ENCODE data around the gene PDE6G. TPM values are rescaled to one million over a fixed set of nuclear protein-coding genes. Genes with fewer than 3 reads are reported as not detected.

Gene PDE6G
- total RNA-seq, 1 experiment from 2014 or later, result 0.35 TPM

DNA sequence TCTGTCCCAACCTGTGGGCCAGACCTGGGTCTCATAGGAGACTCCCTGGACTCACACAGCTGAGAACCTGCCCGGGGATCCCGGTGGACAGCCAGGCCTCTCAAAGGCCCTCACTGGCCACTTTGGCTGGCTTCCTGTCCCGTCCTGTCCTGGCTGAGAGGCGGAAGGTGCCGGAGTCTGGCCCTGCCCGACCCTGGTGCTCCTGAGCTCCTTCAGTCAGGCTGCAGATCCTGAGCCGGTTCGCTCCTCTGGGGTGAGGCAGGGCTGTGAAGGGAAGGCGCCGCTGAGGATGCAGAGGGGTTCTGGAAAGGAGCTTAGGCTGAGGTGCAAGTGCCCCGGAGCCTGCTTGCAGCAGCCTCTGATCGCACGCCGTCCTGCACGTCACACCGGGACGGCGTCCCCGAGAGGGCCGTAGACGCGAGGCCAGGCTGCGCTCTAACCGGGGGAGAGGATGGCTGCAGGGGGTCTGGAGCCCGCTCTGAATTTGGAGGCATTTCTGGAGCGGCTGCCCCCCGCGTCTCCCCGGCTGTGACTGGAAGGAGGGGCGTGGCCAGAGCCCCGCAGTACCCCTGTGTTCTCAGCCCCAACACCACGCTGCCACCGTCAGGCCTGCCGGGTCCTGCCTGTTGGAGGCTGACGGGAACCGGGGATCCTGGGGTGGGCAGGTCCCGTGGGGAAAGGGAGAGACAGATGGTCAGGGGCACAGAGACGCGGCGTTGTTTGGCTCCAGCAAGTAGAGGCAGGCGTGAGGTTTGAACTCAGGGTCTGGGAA lies 31.6 kb upstream of the PDE6G start:
- no peak for DNase-seq (ENCODE audit: low read depth)

DNA sequence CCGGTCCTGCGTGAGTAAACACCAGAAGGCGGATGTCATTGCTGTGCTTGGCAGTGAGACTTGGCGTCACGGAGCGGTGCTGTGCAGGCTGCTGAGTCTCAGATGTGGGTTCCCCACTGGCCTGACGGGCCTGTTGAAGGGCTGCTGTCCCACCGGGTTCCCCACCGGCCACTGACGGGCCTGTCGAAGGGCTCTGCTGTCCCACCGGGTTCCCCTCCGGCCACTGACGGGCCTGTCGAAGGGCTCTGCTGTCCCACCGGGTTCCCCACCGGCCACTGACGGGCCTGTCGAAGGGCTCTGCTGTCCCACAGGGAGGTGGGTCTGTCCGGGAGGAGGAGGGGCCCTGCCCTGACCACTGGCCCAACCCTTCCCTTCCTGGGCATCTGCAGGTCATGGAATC lies 30.3 kb upstream of the PDE6G start:
- DNase-seq (ENCODE audit: low read depth), result no peak

DNA sequence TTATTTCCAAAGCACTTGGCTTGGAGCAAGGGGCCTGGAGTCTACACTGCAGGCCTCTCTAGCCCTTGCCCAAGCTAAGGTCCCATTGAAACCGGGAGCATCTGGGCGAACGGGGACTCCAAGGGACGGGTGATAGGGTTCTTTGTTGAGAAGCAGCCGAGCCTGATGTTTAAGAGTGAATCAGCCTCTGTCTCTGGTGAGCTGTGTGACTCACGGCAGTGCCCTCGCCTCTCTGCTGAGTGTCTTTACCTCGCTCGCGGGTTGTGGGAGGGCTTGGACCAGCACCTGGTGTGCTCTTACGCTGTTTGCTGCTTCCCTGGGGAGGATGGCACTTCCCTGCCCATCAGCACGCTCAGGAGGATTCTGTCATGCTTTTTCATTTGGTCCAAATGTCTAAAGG lies 28.8 kb upstream of the PDE6G start:
- peak; percentile 84 for DNase-seq (ENCODE audit: low read depth)

DNA sequence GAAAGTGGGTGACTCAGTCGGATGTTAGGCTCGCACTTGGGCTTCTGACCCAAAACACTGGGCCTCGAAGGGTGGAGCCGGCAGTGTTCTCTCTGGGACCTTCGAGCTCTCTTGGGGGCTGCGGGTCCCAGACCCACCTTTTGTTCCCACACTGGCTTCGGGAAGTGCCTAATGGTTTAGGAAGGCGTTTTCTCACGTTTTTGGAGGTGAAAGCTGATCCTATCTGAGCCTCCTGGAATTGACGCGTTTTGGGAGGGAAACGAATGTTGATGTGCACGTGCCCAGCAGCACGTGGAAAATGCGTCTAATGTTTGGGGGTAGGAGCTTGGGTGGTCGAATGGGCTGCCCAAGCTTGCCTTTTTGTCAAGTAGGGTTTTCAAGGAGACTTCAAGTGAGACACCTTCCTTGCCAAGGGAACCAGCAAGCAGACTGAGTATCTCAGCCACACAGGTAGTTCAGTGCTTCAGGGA lies 28.1 kb upstream of the PDE6G start:
- DNase-seq (ENCODE audit: low read depth), result peak; percentile 77

DNA sequence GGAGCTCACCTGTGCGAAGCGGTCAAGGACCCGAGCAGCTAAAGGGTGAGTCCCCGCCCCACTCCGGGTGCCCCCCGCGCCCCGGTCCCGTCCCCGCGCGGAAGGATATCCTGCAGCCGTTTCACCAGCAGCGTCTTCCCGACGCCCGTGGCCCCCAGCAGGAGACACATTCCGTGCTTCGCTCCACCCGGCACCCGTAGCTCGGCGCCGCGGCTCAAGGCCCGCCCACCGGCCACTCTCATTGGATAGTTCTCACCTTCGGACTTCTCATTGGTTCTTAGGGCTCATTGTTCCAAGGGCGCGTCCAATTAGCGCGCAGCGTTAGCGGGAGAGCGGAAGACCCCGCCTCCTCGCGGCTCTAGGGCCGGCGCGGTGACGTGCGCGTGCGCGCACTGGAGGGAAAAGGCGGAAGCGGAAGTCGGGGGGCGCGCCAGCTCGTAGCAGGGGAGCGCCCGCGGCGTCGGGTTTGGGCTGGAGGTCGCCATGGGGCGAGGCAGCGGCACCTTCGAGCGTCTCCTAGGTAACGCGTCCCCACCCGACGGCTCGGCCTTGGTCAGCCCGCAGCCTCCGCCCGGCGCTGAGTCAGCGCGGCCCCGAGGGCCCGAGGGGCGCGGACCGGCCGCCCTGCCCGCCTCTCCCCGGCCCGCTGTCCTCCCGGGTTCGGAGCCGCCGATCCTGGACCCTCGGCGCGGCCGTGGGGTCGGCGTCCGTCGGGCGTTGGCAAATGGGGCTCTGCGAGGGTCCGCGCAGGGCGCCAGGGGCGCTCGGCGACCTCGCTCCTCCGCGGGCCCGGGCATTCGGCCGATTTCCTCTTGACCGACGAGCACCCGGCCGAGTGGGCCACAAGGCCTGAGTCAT lies 27.5 kb upstream of the PDE6G start, which contains the start of the genes ARL16 and HGS:
TSS of gene ARL16 (minus strand) at position 214 of the 858 bp plus-strand sequence. CDS start at position 170, 44 bp downstream.
TSS of gene HGS (plus strand) at position 428 of the 858 bp plus-strand sequence. CDS start at position 484, 56 bp downstream.
- DNase-seq (ENCODE audit: low read depth), result peak; percentile 99

DNA sequence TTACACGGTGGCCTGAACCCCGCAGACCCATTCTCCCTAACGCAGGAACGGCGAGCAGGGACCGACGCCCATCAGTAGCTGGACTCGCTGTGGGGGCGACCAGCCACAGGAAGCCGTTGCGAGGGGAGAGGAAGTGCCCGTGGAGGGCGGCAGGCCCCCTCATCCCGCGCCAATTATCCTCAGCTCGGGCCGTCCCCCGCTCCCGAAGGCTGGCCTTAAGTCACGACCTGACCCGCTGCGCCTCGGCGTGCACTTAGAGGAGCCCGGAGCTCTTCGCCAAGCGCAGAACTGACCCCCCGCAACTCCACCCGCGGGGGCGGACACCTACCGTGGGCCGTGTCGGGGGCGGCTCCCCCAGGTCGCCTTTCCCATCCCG lies 26.9 kb upstream of the PDE6G start:
- no peak for DNase-seq (ENCODE audit: low read depth)

DNA sequence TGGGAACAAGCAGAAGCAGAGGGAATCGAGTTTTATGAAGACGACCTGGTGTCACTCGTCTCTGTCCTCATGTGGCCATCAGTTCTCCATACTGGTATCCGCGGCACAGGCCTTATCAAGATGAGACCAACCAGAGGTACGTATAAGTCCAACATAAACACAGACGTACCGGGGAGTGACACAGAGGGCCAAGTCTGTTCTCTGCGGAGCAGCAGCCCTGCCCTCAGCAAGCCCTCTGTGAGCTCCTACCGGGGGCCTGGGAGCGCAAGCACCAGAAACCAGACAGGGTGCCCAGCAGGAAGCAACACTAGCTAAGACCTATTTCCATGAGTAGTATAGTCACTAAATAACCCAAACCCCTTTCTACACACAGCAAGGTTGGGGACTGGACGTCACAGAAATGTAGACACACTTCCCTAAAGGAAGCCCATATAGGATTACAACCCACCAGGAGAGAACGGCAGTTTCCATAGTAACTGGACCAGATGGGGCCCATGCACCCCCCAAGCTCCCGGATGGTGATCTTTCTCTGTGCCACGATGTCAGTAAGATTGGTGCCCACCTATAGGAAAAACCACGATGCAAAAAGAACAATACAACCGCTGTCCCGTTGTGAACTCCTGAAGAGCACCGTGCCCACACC lies 26.3 kb upstream of the PDE6G start:
- no peak for DNase-seq (ENCODE audit: low read depth)

DNA sequence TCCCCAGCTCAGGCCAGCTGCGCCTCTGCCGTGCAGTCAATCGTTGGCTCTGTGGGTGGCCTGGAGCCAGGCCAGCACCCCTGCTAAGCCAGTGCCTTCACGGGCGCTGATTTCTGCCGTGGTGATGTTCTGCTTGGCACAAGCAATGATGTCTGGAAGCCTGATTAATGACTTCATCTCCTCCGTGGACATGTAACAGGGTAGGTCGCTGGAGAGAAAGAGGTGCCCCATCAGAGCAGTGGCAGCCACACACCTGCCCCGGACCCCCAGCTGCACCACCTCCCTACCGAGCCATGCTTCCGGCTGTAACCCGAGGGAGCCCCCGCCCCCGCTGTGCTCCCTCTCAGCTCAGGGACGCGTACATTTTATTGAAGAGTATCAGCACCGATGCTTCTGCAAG lies 25.3 kb upstream of the PDE6G start:
- no peak for DNase-seq (ENCODE audit: low read depth)

DNA sequence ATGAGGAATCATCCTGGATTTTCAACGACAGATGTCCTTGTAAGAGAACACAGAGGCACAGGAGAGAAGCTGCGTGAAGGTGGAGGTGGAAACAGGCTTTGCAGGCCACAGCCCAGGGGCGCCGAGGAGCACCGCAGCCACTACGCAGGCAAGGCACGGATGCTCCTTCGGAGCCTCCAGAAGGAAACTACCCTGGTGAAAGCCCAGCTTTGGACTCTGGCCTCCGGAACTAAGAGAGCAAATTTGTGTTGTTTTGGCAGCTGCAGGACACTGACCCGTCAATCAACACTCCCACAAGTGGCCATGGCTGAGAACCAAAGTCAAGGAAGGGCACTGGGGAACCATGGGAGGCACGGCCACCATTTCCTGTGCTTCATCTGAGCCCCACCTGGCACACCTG lies 23.8 kb upstream of the PDE6G start:
- no peak for DNase-seq (ENCODE audit: low read depth)

DNA sequence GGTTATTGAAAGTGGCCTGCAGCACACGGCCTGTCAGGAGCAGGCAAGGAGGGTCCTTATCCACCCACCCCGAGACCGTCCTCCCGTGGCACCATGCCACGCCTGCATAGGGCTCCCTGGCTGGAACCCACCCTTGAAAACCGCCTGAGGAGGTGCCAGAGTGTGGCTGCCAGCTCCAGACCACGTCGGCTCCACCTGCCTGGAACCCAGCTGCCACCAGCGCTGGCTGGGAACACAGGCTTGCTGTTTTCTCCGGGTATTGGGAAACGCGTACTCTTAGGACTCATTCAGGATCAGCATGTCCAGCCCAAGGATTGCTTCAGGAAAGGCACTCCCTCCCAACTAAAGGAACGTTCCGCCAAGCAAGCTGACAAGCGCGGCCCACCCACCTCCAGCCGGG lies 20.6 kb upstream of the PDE6G start:
- no peak for DNase-seq (ENCODE audit: low read depth)

DNA sequence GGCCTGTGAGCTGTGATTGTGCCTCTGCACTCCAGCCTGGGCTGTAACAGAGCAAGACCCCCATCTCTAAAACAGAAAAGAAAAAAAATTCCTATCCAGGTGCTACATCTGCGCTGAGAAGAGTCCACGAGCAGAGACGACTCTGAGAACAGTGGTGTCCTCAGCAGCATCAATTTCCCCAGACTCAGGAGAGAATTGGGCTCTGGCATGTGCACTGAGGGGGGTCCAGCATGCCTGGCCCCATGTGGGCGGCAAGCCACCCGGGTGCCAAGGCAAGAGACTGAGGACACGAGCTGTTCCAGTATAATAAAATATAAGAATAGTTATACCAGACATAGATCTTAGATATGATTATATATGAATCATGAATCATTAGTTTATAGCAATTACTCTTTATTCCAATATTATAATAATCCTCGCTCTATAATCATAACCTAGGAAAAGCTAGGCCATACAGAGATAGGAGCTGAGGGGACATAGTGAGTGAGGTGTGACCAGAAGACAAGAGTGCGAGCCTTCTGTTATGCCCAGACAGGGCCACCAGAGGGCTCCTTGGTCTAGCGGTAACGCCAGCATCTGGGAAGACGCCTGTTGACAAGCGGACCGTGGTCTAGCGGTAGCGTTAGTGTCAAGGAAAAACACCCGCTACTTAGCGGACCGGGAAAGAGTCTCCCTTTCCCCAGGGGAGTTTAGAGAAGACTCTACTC lies 19.3 kb upstream of the PDE6G start:
- peak; percentile 53 for DNase-seq (ENCODE audit: low read depth)

DNA sequence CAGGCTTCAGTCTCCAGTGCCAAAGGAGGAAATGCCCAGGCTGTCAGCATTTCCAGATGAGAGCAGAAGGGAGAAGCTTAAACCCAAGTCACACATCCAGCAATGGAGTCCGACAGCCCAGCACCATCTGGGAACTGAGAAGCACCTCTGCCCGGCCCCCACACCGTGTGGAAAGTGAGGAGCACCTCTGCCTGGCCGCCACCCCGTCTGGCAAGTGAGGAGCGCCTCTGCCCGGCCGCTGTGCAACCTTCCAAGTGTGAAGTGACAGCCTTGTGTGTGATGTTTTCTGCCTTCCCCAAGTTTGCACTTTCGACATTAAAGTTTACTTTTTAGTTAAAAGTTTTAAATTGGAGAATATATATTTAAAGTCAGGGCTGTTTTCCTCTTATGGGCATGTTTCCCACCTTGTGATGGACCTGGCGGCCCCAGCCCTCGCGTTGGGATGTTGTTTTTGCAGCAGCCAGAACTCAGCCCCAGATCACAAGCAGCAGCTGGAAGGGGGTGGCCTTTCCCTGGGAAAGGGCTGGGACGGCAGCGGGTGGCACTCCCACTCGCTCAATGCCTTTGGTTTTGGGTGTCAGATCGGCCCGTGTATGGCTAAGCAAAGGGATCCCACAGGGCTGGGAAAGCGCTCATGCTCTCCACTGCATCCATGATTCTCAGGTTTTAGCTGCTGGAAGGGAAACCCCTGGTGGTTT lies 17.4 kb upstream of the PDE6G start:
- no peak for DNase-seq (ENCODE audit: low read depth)

DNA sequence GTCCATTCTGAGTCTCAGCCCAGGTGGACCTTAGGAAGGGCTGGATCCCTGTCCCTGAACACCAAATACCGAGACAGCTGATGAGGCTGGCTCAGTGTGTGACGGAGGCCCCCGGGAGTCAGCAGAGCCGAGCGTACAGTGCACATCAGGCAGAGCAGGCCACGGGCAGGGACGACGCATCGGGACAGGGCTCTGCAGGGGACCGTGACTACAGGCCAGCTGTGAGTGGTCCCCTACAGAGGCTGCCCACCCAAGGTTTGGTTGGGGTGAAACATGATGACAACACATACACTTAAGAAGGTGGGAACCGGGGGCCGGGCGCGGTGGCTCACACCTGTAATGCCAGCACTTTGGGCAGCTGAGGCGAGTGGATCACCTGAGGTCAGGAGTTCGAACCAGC lies 16.6 kb upstream of the PDE6G start:
- no peak for DNase-seq (ENCODE audit: low read depth)

DNA sequence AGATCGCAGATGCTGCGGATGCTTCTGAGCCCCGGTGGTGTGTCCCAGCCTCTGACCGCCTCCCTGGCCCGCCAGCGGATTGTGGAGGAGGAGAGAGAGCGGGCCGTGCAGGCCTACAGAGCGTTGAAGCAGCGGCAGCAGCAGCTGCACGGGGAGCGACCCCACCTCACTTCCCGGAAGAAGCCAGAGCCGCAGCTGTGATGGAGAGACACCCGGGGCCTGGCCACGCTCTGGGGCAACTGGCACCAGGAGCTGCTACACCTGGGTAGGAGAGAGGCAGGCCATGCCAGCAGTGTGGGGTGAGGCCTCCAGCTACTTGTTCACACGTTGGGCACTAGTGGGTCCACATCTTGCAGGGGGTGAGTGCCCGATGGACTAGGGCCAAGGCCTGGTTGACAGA lies 16.2 kb upstream of the PDE6G start:
- no peak for DNase-seq (ENCODE audit: low read depth)

DNA sequence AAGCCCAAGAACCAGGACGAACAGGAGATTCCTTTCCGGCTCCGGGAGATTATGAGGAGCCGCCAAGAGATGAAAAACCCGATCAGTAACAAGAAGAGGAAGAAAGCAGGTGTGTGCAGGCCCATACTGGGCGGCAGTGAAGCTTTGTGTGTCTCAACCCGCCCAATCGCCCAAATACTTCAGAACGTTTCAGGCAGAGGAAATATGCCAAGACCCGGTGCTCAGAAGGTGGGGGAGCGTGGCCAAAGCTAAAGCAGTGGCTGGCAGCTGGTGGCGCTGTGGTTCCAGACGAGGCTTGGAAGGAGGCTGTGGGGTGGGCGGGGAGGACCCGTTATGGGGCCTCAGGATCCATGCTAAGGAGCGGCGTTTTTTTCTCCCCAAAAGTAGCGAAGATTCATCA lies 11.4 kb upstream of the PDE6G start:
- DNase-seq (ENCODE audit: low read depth), result no peak

DNA sequence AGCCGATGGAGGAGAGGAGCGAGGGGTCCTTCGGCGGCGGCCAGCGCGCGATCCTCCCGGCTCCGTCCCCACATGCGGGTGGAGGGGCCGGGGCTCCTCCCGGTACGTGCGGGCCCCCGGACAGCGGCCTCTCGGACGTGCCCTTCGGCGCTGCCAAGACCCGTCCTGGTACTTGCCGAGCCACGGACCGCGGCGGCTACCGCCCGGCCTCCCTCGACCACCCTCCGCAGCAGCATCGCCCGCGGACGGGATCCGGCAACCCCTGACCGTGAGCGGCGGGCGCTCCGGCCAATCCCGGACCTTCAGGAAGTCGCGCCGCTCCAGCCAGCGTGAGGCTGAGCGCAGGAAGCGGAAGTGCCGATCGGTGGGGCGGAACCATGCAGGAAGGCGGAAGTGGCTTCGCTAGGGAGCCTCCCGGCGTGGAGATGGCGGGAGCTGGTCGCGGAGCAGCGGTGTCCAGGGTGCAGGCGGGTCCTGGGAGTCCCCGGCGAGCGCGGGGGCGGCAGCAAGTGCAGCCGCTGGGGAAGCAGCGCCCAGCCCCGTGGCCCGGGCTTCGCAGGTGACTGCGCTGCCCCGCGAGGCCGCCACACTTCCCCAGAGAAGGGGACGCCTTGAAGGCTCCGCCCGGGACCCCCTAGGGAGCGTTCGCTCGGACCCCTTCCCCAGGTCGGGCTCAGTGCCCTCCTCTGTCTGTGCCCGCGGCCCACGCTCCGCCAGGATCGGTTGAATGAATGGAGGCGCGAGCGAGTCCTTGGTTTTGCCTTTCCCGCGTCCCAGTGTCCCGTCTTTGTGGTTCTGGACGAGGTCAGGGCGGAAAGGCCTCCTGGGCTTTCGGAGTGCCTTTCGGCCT lies 10.2 kb upstream of the PDE6G start, which contains the start of the genes CCDC137 and OXLD1:
TSS of gene CCDC137 (plus strand) at position 396 of the 850 bp plus-strand sequence. CDS start at position 426, 30 bp downstream.
TSS of gene OXLD1 (minus strand) at position 264 of the 850 bp plus-strand sequence. CDS start at position 236, 28 bp downstream.
- DNase-seq (ENCODE audit: low read depth), result peak; percentile 91

DNA sequence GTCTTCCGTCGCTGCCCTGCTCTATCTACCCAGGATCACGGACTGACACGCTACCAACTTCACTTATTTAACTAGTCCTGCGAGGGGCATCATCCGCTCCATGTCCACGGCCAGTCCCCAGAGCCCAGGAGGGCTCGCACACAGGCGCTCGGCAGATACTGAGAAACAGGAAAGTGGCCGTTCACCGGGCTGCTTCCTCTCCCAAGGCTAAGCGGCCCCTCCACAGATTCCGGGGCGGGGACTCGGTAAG lies 9.7 kb upstream of the PDE6G start:
- no peak for DNase-seq (ENCODE audit: low read depth)

DNA sequence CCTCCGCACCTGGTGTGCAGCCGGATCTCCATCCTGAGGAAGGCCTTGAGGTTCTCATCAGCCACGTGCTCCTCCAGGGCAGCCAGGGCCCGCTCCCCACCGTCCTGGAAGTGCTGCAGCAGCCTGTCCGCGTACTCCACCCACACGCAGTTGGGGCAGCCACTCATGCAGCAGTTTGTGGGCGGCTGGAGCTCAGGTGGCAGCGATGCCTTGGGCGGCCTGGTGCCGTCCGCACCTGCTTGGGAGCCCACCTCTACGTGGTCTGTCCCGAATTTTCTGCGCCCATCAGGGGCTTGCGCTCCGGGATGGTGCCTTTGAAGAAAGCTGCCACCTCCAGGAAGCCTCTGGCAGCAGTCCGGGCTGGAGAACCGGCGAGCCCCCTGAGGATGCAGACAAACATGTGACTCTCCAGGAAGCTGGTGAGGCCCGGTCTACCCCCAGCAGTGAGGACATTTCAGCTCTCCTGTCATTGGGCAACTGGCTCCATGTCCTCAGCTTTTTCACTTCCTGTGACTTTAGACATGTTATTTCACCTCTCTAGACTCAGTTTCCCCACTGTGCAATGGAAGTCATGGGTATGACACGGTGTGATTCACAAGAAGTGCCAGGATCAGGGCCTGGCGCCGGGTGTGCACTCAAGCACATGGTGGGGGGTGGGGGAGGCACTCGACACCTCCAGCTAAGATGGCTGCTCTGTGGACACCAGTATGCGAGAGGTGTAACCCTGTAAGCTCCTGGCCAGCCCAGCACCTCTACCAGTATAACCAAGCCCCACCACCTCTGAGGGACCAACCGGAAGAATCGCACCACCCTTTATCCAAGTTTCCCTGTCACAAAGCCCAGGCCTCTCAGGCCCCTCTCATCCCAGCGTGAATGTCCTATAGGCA lies 9.1 kb upstream of the PDE6G start:
- DNase-seq (ENCODE audit: low read depth), result peak; percentile 36

DNA sequence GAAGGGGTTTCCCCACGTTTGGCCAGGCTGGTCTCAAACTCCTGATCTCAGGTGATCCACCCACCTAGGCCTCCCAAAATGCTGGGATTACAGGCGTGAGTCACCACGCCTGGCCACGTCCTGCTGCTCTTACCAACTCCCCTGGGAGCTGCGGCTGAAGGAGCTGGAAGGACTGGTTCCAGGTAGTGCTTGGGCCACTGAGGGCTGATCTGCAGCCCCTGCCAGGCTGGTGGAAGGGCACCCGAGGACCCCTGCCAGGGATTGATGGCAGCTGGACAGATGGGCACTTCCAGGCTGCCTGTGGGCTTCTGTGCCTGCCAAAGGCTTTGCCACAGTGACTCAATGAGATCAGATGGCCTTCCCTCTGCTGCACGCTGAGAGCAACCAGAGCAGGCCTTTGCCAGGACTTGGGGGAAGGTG lies 7.7 kb upstream of the PDE6G start:
- no peak for DNase-seq (ENCODE audit: low read depth)
